Head of caudate nucleus (tissue), 42 donors: ENCODE results near the gene GPRC5D.

ENCODE experiments used
- DNase-seq, 42 donors: peaks; one replicate each; pipeline versions ENCODE4 v3.0.0 to v3.0.0-alpha.2; 2020 to 2021; ENCODE audit warnings: mixed read lengths in 7 of 42
- intact Hi-C: fragments of 100-400 bp; cut with DNase I; formaldehyde crosslinking; loops from one replicate; pipeline ENCODE4 v1.15.0; 2022

Gene GPRC5D

GRCh38 chr12:12919666-12920435 is 32.1 kb downstream of the GPRC5D start:
- no peak for DNase-seq
- intact Hi-C loops = loop anchor here (10.0 kb wide), 1 partner anchor 175 kb away; no protein-coding TSS in a partner anchor

- intact Hi-C loops = loop anchor here (10.0 kb wide), 1 partner anchor 176 kb away; no protein-coding TSS in a partner anchor
- DNase-seq = peak in 1 of 42 donors; percentile 8
Observed at GRCh38 chr12:12918781-12919389, 33.1 kb downstream of the GPRC5D start.

- intact Hi-C loops = loop anchor here (2.0 to 10.0 kb wide), 2 partner anchors 57 to 177 kb away; no protein-coding TSS in a partner anchor
- peak in 1 of 42 donors; percentile 13 for DNase-seq
Observed at GRCh38 chr12:12917517-12917916, 34.5 kb downstream of the GPRC5D start.

GRCh38 chr12:12916135-12916944 is 35.6 kb downstream of the GPRC5D start:
- DNase-seq = peak; percentile 77 to 98 (median 94)
- intact Hi-C loops = loop anchor here (2.0 to 10.0 kb wide), 2 partner anchors 58 to 178 kb away; no protein-coding TSS in a partner anchor

GRCh38 chr12:12915656-12916055 is 36.3 kb downstream of the GPRC5D start:
- intact Hi-C loops = loop anchor here (2.0 to 10.0 kb wide), 2 partner anchors 59 to 179 kb away; no protein-coding TSS in a partner anchor
- DNase-seq = peak in 1 of 42 donors; percentile 28

GRCh38 chr12:12912711-12913110 is 39.3 kb downstream of the GPRC5D start:
- no peak for DNase-seq
- intact Hi-C loops = loop anchor here (5.0 to 10.0 kb wide), 2 partner anchors 182 to 295 kb away; no protein-coding TSS in a partner anchor

- no peak for DNase-seq
- intact Hi-C loops = loop anchor here (5.0 to 10.0 kb wide), 2 partner anchors 185 to 297 kb away; no protein-coding TSS in a partner anchor
Observed at GRCh38 chr12:12909995-12910420, 42.0 kb downstream of the GPRC5D start.

- no peak for DNase-seq
- intact Hi-C loops = no loop called here
Observed at GRCh38 chr12:12909228-12909994, 42.6 kb downstream of the GPRC5D start.

- intact Hi-C loops = no loop called here
- no peak for DNase-seq
Observed at GRCh38 chr12:12908711-12909110, 43.3 kb downstream of the GPRC5D start.

- intact Hi-C loops = no loop called here
- DNase-seq = no peak
Observed at GRCh38 chr12:12908252-12908651, 43.7 kb downstream of the GPRC5D start.

GRCh38 chr12:12907552-12907951 is 44.4 kb downstream of the GPRC5D start:
- DNase-seq = no peak
- intact Hi-C loops = no loop called here

GRCh38 chr12:12903642-12904609 is 48.0 kb downstream of the GPRC5D start:
- intact Hi-C loops = no loop called here
- DNase-seq = peak in 2 of 42 donors; percentile 13 to 19

GRCh38 chr12:12902036-12902435 is 49.9 kb downstream of the GPRC5D start:
- intact Hi-C loops = no loop called here
- DNase-seq = no peak

GRCh38 chr12:12901158-12901791 is 50.7 kb downstream of the GPRC5D start:
- peak in 40 of 42 donors; percentile 11 to 91 (median 66) for DNase-seq
- intact Hi-C loops = no loop called here

- DNase-seq = no peak
- intact Hi-C loops = no loop called here
Observed at GRCh38 chr12:12900786-12901157, 51.2 kb downstream of the GPRC5D start.

- intact Hi-C loops = no loop called here
Observed at GRCh38 chr12:12899530-12900380, 52.2 kb downstream of the GPRC5D start.

More at GRCh38 chr12:12899530-12900380, 52.2 kb downstream of the GPRC5D start:
- DNase-seq = peak in 35 of 42 donors; percentile 11 to 82 (median 50)
